ENCODE results near the gene ATP6V0C. TPM values are rescaled to one million over a fixed set of nuclear protein-coding genes. Genes with fewer than 3 reads are reported as not detected.

The ATP6V0C gene
- total and polyA plus RNA-seq, 7 donors: 33.2 to 233 (median 51.5) TPM

- TF ChIP-seq EP300 (IDR thresholded peaks at IDR 0.05) (no peak), POLR2AphosphoS5 (IDR thresholded peaks at IDR 0.05) (no peak), POLR2A (IDR thresholded peaks at IDR 0.05) (no peak), CTCF (IDR thresholded peaks at IDR 0.05) (no peak)
- 45 to 68% methylated on average over 15 of the region's 15 CpGs for WGBS, 2 donors
- Histone ChIP-seq H3K4me3 (peak overlapping the region; percentile 92 to 100 (median 100)), H3K36me3 (no peaks in the 10 kb centered on the region), H3K9me3 (no peaks in the 10 kb centered on the region), H3K27me3 (no peaks in the 10 kb centered on the region), H3K27ac (peak overlapping the region; percentile 97 to 99 (median 98)), H3K4me1 (peaks cover 0 to 56% (median 53%) of the 10 kb centered on the region in 4 donors)
- peak; percentile 72 for DNase-seq
- intact Hi-C loops (cut with DNase I): loop anchor here (5.0 kb wide), 1 partner anchor 36 kb away; the partner anchor contains the start of gene TBC1D24
Observed at GRCh38 chr16:2512735-2513404, 882 bp upstream of the ATP6V0C start.

- Histone ChIP-seq H3K27ac (peak overlapping the region; percentile 97 to 99 (median 98)), H3K9me3 (no peaks in the 10 kb centered on the region), H3K4me3 (peak overlapping the region; percentile 92 to 100 (median 100)), H3K27me3 (no peaks in the 10 kb centered on the region), H3K36me3 (no peaks in the 10 kb centered on the region), H3K4me1 (peaks cover 0 to 73% (median 69%) of the 10 kb centered on the region in 4 donors)
- intact Hi-C loops (cut with DNase I): loop anchor here (5.0 kb wide), 1 partner anchor 37 kb away; the partner anchor contains the start of gene TBC1D24
- TF ChIP-seq POLR2AphosphoS5 (IDR thresholded peaks at IDR 0.05) (peak in 1 of 4 donors; percentile 11), CTCF (IDR thresholded peaks at IDR 0.05) (no peak)
- DNase-seq: peak; percentile 77
- WGBS, 2 donors: 0 to 1% methylated on average over 63 of the region's 63 CpGs
Observed at GRCh38 chr16:2514333-2515179, 804 bp downstream of the ATP6V0C start.

- no peak for DNase-seq
- Histone ChIP-seq H3K36me3 (no peaks in the 10 kb centered on the region), H3K9me3 (no peaks in the 10 kb centered on the region), H3K27ac (peak overlapping the region; percentile 97 to 99 (median 98)), H3K4me1 (peaks cover 0 to 77% (median 73%) of the 10 kb centered on the region in 4 donors), H3K4me3 (peak overlapping the region; percentile 92 to 100 (median 100)), H3K27me3 (no peaks in the 10 kb centered on the region)
- 21 to 32% methylated on average over 14 of the region's 14 CpGs for WGBS, 2 donors
- TF ChIP-seq CTCF (IDR thresholded peaks at IDR 0.05) (no peak), EP300 (IDR thresholded peaks at IDR 0.05) (no peak)
- intact Hi-C loops (cut with DNase I): no loop called here
Observed at GRCh38 chr16:2515180-2515851, 1.6 kb downstream of the ATP6V0C start.

- no peak for DNase-seq
Observed at GRCh38 chr16:2516391-2517240, 2.9 kb downstream of the ATP6V0C start.

More at GRCh38 chr16:2516391-2517240, 2.9 kb downstream of the ATP6V0C start:
- no peaks in the 10 kb centered on the region for H3K36me3 ChIP-seq
- no peak for TF ChIP-seq EP300 (IDR thresholded peaks at IDR 0.05)
- no peak for TF ChIP-seq POLR2AphosphoS5 (IDR thresholded peaks at IDR 0.05)
- H3K4me3 ChIP-seq: peak overlapping the region in 2 of 4 donors; percentile 25 to 99
- H3K27ac ChIP-seq: peak overlapping the region; percentile 97 to 99 (median 98)
- H3K4me1 ChIP-seq: peaks cover 0 to 79% (median 76%) of the 10 kb centered on the region in 4 donors
- intact Hi-C loops (cut with DNase I): no loop called here
- no peaks in the 10 kb centered on the region for H3K27me3 ChIP-seq
- H3K9me3 ChIP-seq: no peaks in the 10 kb centered on the region
- 59 to 61% methylated on average over 11 of the region's 11 CpGs for WGBS, 2 donors
